ENCODE results near the gene GPR61. TPM values are rescaled to one million over a fixed set of nuclear protein-coding genes. Genes with fewer than 3 reads are reported as not detected.

GPR61 gene
- total RNA-seq, 1 donor from 2014 or later, result not detected

DNA sequence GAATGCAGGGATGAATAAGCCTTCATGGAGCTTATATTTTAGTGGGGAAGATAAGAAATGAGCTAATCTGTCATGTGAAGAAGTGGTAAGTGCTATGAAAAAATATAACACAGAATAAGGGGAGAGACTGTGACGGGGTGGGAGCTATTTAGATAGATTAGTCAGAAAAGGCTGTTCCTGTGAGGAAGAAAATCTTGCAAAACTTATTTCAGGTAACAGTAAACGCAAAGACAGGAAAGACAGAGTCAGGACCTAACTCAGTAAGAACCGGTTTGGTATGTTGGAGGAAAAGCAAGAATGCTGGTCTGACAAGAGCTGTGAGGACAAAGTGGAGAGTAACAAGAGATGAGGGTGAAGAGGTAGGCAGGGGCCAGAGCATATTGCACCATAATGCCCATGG, 30.7 kb downstream of the GPR61 start:
- Mint-ChIP-seq H3K4me1 (peaks cover 9% of the 10 kb centered on the region), H3K36me3 (ENCODE audit: low read depth) (no peaks in the 10 kb centered on the region), H3K27ac (ENCODE audit: unreplicated experiment) (no peak overlapping the region), H3K27me3 (ENCODE audit: low read depth) (no peaks in the 10 kb centered on the region), H3K9me3 (no peaks in the 10 kb centered on the region), H3K4me3 (no peak overlapping the region)
- DNase-seq (ENCODE audit: low read depth, low spot score), result no peak
- TF ChIP-seq, protein P1, sequence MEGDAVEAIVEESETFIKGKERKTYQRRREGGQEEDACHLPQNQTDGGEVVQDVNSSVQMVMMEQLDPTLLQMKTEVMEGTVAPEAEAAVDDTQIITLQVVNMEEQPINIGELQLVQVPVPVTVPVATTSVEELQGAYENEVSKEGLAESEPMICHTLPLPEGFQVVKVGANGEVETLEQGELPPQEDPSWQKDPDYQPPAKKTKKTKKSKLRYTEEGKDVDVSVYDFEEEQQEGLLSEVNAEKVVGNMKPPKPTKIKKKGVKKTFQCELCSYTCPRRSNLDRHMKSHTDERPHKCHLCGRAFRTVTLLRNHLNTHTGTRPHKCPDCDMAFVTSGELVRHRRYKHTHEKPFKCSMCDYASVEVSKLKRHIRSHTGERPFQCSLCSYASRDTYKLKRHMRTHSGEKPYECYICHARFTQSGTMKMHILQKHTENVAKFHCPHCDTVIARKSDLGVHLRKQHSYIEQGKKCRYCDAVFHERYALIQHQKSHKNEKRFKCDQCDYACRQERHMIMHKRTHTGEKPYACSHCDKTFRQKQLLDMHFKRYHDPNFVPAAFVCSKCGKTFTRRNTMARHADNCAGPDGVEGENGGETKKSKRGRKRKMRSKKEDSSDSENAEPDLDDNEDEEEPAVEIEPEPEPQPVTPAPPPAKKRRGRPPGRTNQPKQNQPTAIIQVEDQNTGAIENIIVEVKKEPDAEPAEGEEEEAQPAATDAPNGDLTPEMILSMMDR (conservative IDR thresholded peaks at IDR 0.05), result no peak

DNA sequence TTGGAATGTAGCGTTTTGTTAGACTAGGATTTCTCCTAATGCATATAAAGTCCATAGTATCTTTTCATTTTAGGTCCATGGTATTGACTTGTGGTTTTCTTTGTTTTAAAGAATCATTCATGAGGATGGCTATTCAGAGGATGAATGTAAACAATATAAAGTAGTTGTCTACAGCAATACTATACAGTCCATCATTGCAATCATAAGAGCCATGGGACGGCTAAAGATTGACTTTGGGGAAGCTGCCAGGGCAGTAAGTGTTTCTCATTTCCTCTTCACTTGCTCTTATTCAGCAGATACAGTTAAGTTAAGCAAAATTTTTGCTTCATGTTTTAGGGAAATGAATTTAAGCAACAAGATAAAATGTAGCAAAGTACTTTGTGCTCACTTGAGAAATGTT, 34.1 kb downstream of the GPR61 start:
- H3K27me3 Mint-ChIP-seq (ENCODE audit: low read depth), result no peaks in the 10 kb centered on the region
- TF ChIP-seq, protein P1 (conservative IDR thresholded peaks at IDR 0.05), result no peak
- no peaks in the 10 kb centered on the region for H3K4me1 Mint-ChIP-seq
- peaks cover 3% of the 10 kb centered on the region for H3K36me3 Mint-ChIP-seq (ENCODE audit: low read depth)
- no peak overlapping the region for H3K4me3 Mint-ChIP-seq
- H3K27ac Mint-ChIP-seq (ENCODE audit: unreplicated experiment), result no peak overlapping the region
- H3K9me3 Mint-ChIP-seq, result no peaks in the 10 kb centered on the region
- DNase-seq (ENCODE audit: low read depth, low spot score), result no peak

DNA sequence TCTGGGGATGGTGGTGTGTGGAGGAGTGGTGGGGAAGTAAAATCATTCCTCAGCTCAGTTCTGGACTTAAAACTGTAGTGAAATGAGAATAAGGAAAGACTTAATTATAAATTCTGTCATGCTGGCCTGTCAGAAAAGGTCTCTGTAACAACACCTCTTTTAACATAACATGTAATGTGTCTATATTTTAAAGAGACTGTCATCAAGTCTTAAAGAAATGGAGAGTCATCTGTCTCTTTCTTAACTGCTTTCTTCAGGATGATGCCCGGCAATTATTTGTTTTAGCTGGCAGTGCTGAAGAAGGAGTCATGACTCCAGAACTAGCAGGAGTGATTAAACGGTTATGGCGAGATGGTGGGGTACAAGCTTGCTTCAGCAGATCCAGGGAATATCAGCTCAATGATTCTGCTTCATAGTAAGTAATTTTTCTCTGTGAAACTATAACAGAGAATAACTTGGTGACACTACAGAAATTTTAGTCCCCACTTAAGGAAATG, 39.3 kb downstream of the GPR61 start:
- H3K4me3 Mint-ChIP-seq, result no peak overlapping the region
- TF ChIP-seq, protein P1 (conservative IDR thresholded peaks at IDR 0.05), result no peak

DNA sequence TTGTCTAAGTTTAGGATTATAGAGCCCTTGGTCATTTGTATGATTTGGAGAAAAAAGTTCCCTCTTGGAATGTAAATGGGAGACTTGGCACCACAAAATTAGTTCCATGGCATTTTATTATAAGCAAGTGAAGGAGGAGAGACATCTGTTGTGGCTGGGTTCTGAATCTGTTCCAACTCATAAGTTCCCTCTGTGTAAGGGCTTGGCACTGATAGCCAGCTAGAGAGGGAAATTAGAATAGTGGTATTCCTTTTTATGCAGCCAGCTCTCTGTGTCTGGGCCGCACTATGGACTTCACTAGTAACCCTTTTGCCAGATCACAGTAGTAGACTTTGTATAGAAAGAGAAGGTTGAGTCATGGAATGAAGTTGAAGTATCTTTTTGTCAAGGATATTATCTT, 39.8 kb downstream of the GPR61 start:
- H3K27ac Mint-ChIP-seq (ENCODE audit: unreplicated experiment), result no peak overlapping the region
- no peak overlapping the region for H3K4me3 Mint-ChIP-seq
- TF ChIP-seq, protein P1 (conservative IDR thresholded peaks at IDR 0.05), result no peak
- H3K9me3 Mint-ChIP-seq, result no peaks in the 10 kb centered on the region
- peaks cover 11% of the 10 kb centered on the region for H3K36me3 Mint-ChIP-seq (ENCODE audit: low read depth)
- DNase-seq (ENCODE audit: low read depth, low spot score), result no peak
- H3K4me1 Mint-ChIP-seq, result no peaks in the 10 kb centered on the region
- H3K27me3 Mint-ChIP-seq (ENCODE audit: low read depth), result no peaks in the 10 kb centered on the region

More for the DNA sequence above, 39.3 kb downstream of the GPR61 start:
- H3K4me1 Mint-ChIP-seq, result no peaks in the 10 kb centered on the region
- no peak overlapping the region for H3K27ac Mint-ChIP-seq (ENCODE audit: unreplicated experiment)
- DNase-seq (ENCODE audit: low read depth, low spot score), result no peak
- no peaks in the 10 kb centered on the region for H3K27me3 Mint-ChIP-seq (ENCODE audit: low read depth)
- peaks cover 10% of the 10 kb centered on the region for H3K36me3 Mint-ChIP-seq (ENCODE audit: low read depth)
- H3K9me3 Mint-ChIP-seq, result no peaks in the 10 kb centered on the region

DNA sequence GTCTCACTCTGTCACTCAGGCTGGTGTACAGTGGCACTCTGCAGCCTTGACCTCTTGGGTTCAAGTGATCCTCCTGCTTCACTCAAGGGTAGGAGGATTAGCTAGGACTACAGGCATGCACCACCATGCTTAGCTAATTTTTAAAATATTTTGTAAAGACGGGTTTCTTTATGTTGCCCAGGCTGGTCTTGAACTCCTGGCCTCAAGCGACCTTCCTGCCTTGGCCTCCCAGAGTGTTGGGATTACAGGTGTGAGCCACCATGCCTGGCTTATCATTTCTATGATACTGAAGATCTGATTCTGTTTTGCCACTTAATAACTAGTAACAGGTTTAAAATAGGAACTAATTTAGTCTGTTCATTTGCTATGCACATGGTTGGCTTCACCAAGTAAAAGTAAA, 42.3 kb downstream of the GPR61 start:
- Mint-ChIP-seq H3K9me3 (no peaks in the 10 kb centered on the region), H3K4me1 (no peaks in the 10 kb centered on the region), H3K27me3 (ENCODE audit: low read depth) (no peaks in the 10 kb centered on the region), H3K36me3 (ENCODE audit: low read depth) (peaks cover 14% of the 10 kb centered on the region), H3K27ac (ENCODE audit: unreplicated experiment) (no peak overlapping the region), H3K4me3 (no peak overlapping the region)
- DNase-seq (ENCODE audit: low read depth, low spot score), result no peak
- TF ChIP-seq, protein P1 (conservative IDR thresholded peaks at IDR 0.05), result no peak

DNA sequence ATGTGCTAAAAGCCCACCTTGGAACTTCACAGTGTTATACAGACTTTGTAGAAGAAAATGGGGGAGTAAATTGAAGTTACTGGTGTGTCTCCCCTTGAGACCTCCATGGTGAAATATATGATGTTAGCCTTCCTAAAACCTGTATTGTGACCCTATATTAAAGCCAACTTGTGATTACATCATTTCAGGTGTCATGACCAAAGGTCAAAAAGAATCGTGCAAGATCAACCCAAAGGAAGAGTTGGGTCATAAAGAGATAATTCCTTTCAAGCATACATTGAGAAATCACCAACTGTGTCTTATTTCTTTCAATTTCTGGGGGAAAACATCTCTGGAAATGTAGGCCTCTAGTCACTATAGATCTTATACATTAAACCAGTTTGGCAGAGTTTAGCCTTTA, 45.1 kb downstream of the GPR61 start:
- no peaks in the 10 kb centered on the region for H3K4me1 Mint-ChIP-seq
- peaks cover 11% of the 10 kb centered on the region for H3K36me3 Mint-ChIP-seq (ENCODE audit: low read depth)
- no peaks in the 10 kb centered on the region for H3K27me3 Mint-ChIP-seq (ENCODE audit: low read depth)
- H3K4me3 Mint-ChIP-seq, result no peak overlapping the region
- TF ChIP-seq, protein P1 (conservative IDR thresholded peaks at IDR 0.05), result no peak
- no peak for DNase-seq (ENCODE audit: low read depth, low spot score)
- H3K9me3 Mint-ChIP-seq, result no peaks in the 10 kb centered on the region
- H3K27ac Mint-ChIP-seq (ENCODE audit: unreplicated experiment), result no peak overlapping the region
